Measurements from ENCODE around the gene HSP90B1.
A peak's percentile ranks its signal among the peaks of the same experiment; 100 is the strongest.

Gene HSP90B1

GRCh38 chr12:103930787-103931735 lies 851 bp downstream of the HSP90B1 start:
- DNase-seq = peak; percentile 48 to 64

GRCh38 chr12:103933237-103933636 lies 3.0 kb downstream of the HSP90B1 start:
- DNase-seq = no peak

- no peak for DNase-seq
Observed at GRCh38 chr12:103936679-103937078, 6.5 kb downstream of the HSP90B1 start.

- no peak for DNase-seq
Observed at GRCh38 chr12:103944964-103945363, 14.8 kb downstream of the HSP90B1 start.

GRCh38 chr12:103947871-103948555 lies 17.8 kb downstream of the HSP90B1 start:
- DNase-seq = peak; percentile 56 to 62

- DNase-seq = no peak
Observed at GRCh38 chr12:103948746-103949406, 18.7 kb downstream of the HSP90B1 start.

GRCh38 chr12:103952497-103952896 lies 22.3 kb downstream of the HSP90B1 start:
- no peak for DNase-seq

GRCh38 chr12:103955811-103956508 lies 25.8 kb downstream of the HSP90B1 start:
- DNase-seq = no peak

GRCh38 chr12:103956509-103957027 lies 26.4 kb downstream of the HSP90B1 start:
- no peak for DNase-seq

- DNase-seq = no peak
Observed at GRCh38 chr12:103957865-103958388, 27.7 kb downstream of the HSP90B1 start.

- DNase-seq = no peak
Observed at GRCh38 chr12:103958621-103959020, 28.4 kb downstream of the HSP90B1 start.

- DNase-seq = no peak
Observed at GRCh38 chr12:103960616-103961227, 30.5 kb downstream of the HSP90B1 start.

- no peak for DNase-seq
Observed at GRCh38 chr12:103962493-103962892, 32.3 kb downstream of the HSP90B1 start.

- DNase-seq = no peak
Observed at GRCh38 chr12:103964805-103965204, 34.6 kb downstream of the HSP90B1 start.

GRCh38 chr12:103965255-103965589 lies 35.0 kb downstream of the HSP90B1 start:
- no peak for DNase-seq

- peak; percentile 96 to 97 for DNase-seq
Observed at GRCh38 chr12:103965590-103966504, 35.6 kb downstream of the HSP90B1 start, which contains the start of gene TDG. TDG (plus strand) TSS chr12:103965872; CDS start chr12:103966038, 166 bp downstream.

GRCh38 chr12:103966736-103967135 lies 36.5 kb downstream of the HSP90B1 start:
- no peak for DNase-seq

- DNase-seq = no peak
Observed at GRCh38 chr12:103969391-103969790, 39.2 kb downstream of the HSP90B1 start.

GRCh38 chr12:103973909-103974308 lies 43.7 kb downstream of the HSP90B1 start:
- DNase-seq = no peak

GRCh38 chr12:103975368-103975767 lies 45.2 kb downstream of the HSP90B1 start:
- DNase-seq = no peak

Data from inflammatory macrophage treated with lipopolysaccharide for 1 hour (primary cell).